ENCODE results near the gene RTTN. TPM values are rescaled to one million over a fixed set of nuclear protein-coding genes. Genes with fewer than 3 reads are reported as not detected.

RTTN gene
- total RNA-seq, 1 donor from 2014 or later: 9.5 TPM

- no peaks in the 10 kb centered on the region for H3K27me3 ChIP-seq
- no peak for DNase-seq (ENCODE audit: low spot score in 2 of 2)
- H3K36me3 ChIP-seq: peaks cover 0 to 14% of the 10 kb centered on the region in 2 donors
- TF ChIP-seq CTCF (IDR thresholded peaks at IDR 0.05): no peak
- H3K4me3 ChIP-seq: no peak overlapping the region
- no peaks in the 10 kb centered on the region for H3K9me3 ChIP-seq
- H3K4me1 ChIP-seq: no peaks in the 10 kb centered on the region
- intact Hi-C loops (cut with DNase I): no loop called here
- no peak overlapping the region for H3K27ac ChIP-seq
These were observed 78.7 kb downstream of the RTTN start for GRCh38 chr18:70126832-70127231.

- H3K4me3 ChIP-seq: no peak overlapping the region
- intact Hi-C loops (cut with DNase I): no loop called here
- DNase-seq (ENCODE audit: low spot score in 2 of 2): no peak
- peaks cover 0 to 14% of the 10 kb centered on the region in 2 donors for H3K36me3 ChIP-seq
- no peak for TF ChIP-seq CTCF (IDR thresholded peaks at IDR 0.05)
- no peaks in the 10 kb centered on the region for H3K4me1 ChIP-seq
- H3K9me3 ChIP-seq: no peaks in the 10 kb centered on the region
- H3K27me3 ChIP-seq: no peaks in the 10 kb centered on the region
- H3K27ac ChIP-seq: no peak overlapping the region
These were observed 81.3 kb downstream of the RTTN start for GRCh38 chr18:70124139-70124538.

- H3K36me3 ChIP-seq: peaks cover 0 to 5% of the 10 kb centered on the region in 2 donors
- no peaks in the 10 kb centered on the region for H3K27me3 ChIP-seq
- no peak for TF ChIP-seq CTCF (IDR thresholded peaks at IDR 0.05)
- no peak for DNase-seq (ENCODE audit: low spot score in 2 of 2)
- H3K4me3 ChIP-seq: no peak overlapping the region
- intact Hi-C loops (cut with DNase I): no loop called here
- no peaks in the 10 kb centered on the region for H3K9me3 ChIP-seq
- no peaks in the 10 kb centered on the region for H3K4me1 ChIP-seq
- no peak overlapping the region for H3K27ac ChIP-seq
These were observed 83.6 kb downstream of the RTTN start for GRCh38 chr18:70121842-70122241.

- no peaks in the 10 kb centered on the region for H3K9me3 ChIP-seq
- no peak for DNase-seq (ENCODE audit: low spot score in 2 of 2)
- no peak overlapping the region for H3K4me3 ChIP-seq
- no peak overlapping the region for H3K27ac ChIP-seq
- peaks cover 0 to 16% of the 10 kb centered on the region in 2 donors for H3K36me3 ChIP-seq
- intact Hi-C loops (cut with DNase I): no loop called here
- no peaks in the 10 kb centered on the region for H3K4me1 ChIP-seq
- TF ChIP-seq CTCF (IDR thresholded peaks at IDR 0.05): no peak
- H3K27me3 ChIP-seq: no peaks in the 10 kb centered on the region
These were observed 88.5 kb downstream of the RTTN start for GRCh38 chr18:70116949-70117348.

- no peak for DNase-seq (ENCODE audit: low spot score in 2 of 2)
- TF ChIP-seq CTCF (IDR thresholded peaks at IDR 0.05): no peak
- no peaks in the 10 kb centered on the region for H3K4me1 ChIP-seq
- intact Hi-C loops (cut with DNase I): no loop called here
- H3K27me3 ChIP-seq: no peaks in the 10 kb centered on the region
- H3K36me3 ChIP-seq: peaks cover 6 to 35% of the 10 kb centered on the region in 2 donors
- no peaks in the 10 kb centered on the region for H3K9me3 ChIP-seq
- H3K27ac ChIP-seq: no peak overlapping the region
- no peak overlapping the region for H3K4me3 ChIP-seq
These were observed 92.0 kb downstream of the RTTN start for GRCh38 chr18:70113511-70113910.

GRCh38 chr18:70110678-70111077, 94.8 kb downstream of the RTTN start:
- DNase-seq (ENCODE audit: low spot score in 2 of 2): no peak
- no peaks in the 10 kb centered on the region for H3K4me1 ChIP-seq
- H3K36me3 ChIP-seq: peaks cover 6 to 55% of the 10 kb centered on the region in 2 donors
- TF ChIP-seq CTCF (IDR thresholded peaks at IDR 0.05): no peak
- H3K27ac ChIP-seq: no peak overlapping the region
- no peaks in the 10 kb centered on the region for H3K27me3 ChIP-seq
- intact Hi-C loops (cut with DNase I): no loop called here
- no peaks in the 10 kb centered on the region for H3K9me3 ChIP-seq
- no peak overlapping the region for H3K4me3 ChIP-seq
